Activated CD8-positive, alpha-beta memory T cell treated with anti-CD3 and anti-CD28 coated beads for 48 hours (primary cell): ENCODE results near the gene SMIM35.

Experiments used
- DNase-seq, 3 experiments: peaks; one replicate each; pipeline ENCODE4 v3.0.0-alpha.2; 2020; ENCODE audit warnings: low read depth in 2 of 3, low spot score in 2 of 3

Gene SMIM35

GRCh38 chr11:118111019-118111743, 24.4 kb upstream of the SMIM35 start:
- DNase-seq: no peak

- DNase-seq: no peak
Observed at GRCh38 chr11:118109231-118109630, 22.5 kb upstream of the SMIM35 start.

- no peak for DNase-seq
Observed at GRCh38 chr11:118108513-118108912, 21.8 kb upstream of the SMIM35 start.

GRCh38 chr11:118106789-118107335, 20.1 kb upstream of the SMIM35 start:
- no peak for DNase-seq

- no peak for DNase-seq
Observed at GRCh38 chr11:118105657-118106305, 19.0 kb upstream of the SMIM35 start.

GRCh38 chr11:118104491-118104890, 17.7 kb upstream of the SMIM35 start:
- no peak for DNase-seq

- no peak for DNase-seq
Observed at GRCh38 chr11:118102721-118103261, 16.0 kb upstream of the SMIM35 start.

- no peak for DNase-seq
Observed at GRCh38 chr11:118100691-118101232, 14.0 kb upstream of the SMIM35 start.

- no peak for DNase-seq
Observed at GRCh38 chr11:118099838-118100556, 13.2 kb upstream of the SMIM35 start.

- no peak for DNase-seq
Observed at GRCh38 chr11:118098996-118099837, 12.5 kb upstream of the SMIM35 start.

GRCh38 chr11:118095967-118096367, 9.2 kb upstream of the SMIM35 start:
- no peak for DNase-seq

GRCh38 chr11:118095493-118095892, 8.7 kb upstream of the SMIM35 start:
- DNase-seq: no peak

GRCh38 chr11:118092907-118093571, 6.3 kb upstream of the SMIM35 start:
- no peak for DNase-seq

- DNase-seq: no peak
Observed at GRCh38 chr11:118091690-118092089, 4.9 kb upstream of the SMIM35 start.

GRCh38 chr11:118090545-118091162, 3.9 kb upstream of the SMIM35 start:
- DNase-seq: no peak

GRCh38 chr11:118088531-118088930, 1.8 kb upstream of the SMIM35 start:
- no peak for DNase-seq

- DNase-seq: no peak
Observed at GRCh38 chr11:118087931-118088330, 1.2 kb upstream of the SMIM35 start.

- no peak for DNase-seq
Observed at GRCh38 chr11:118084656-118085055, 2.1 kb downstream of the SMIM35 start.

GRCh38 chr11:118084247-118084646, 2.5 kb downstream of the SMIM35 start:
- DNase-seq: no peak
